HG02938 (cell line): ENCODE data around the gene EMILIN2.
"Not testable (repeated sequence)": the region's sequence is repeated elsewhere in the genome, so short reads cannot be mapped to it uniquely, and the experiment has no call there.

Source experiments
- ATAC-seq: cut with Tn5 transposase; IDR thresholded peaks from one replicate; pipeline ENCODE4 v1.9.1; 2021; ENCODE audit warnings: mild to moderate bottlenecking, moderate library complexity; ENCODE audit not compliant: unreplicated experiment

The EMILIN2 gene

DNA sequence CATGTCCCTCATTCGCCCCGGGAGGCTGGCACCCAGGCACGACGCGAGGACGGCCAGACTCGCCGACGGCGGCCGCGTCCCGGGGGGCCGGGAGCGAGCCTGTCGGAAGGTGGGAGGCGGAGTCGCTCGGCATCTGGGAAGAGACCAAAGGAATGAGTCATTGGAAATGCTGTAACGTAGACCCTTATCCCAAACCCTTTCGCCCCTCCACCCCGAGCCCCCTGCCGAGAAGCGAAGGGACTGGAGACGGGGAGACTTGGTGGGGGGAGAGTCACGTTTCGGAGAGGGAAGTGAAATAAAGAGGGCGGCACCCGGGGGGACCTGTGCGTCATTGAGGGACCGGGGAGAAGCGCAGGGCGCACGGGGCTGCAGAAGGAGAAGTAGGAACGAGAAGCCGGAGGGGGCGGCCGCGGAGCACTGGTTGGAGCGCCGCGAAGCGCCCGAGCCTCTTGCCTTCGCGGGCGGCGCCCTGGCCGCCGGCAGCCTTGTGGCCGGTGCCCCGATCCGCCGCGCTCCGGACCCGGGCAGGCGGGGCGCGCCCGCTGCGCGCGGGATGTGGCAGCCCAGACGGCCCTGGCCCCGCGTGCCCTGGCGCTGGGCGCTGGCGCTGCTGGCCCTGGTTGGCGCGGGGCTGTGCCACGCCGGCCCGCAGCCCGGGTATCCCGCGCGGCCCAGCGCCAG, at the start of gene EMILIN2:
TSS of gene EMILIN2 (plus strand) at position 371 of the 681 bp plus-strand sequence. CDS start at position 554, 183 bp downstream.
- peak; percentile 34 for ATAC-seq

DNA sequence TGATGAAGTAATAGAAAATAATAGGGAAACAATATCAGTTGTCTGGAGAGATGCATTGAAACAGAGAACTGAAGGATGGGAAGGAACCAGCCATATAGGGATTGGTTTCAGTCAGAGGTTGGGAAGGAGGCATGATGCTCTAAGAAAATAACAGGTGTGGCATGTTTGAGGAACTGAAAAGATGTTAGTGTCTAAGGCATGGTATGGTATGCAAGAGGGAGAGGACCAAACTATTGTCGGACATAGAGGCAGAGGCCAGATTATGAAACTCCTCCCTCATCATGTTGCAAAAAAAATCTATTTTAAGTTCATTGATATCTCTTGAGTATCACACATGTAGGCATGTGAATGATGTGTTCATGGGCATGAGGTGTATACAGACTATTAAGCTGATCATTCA, 48.9 kb upstream of the EMILIN2 start:
- ATAC-seq = no peak

DNA sequence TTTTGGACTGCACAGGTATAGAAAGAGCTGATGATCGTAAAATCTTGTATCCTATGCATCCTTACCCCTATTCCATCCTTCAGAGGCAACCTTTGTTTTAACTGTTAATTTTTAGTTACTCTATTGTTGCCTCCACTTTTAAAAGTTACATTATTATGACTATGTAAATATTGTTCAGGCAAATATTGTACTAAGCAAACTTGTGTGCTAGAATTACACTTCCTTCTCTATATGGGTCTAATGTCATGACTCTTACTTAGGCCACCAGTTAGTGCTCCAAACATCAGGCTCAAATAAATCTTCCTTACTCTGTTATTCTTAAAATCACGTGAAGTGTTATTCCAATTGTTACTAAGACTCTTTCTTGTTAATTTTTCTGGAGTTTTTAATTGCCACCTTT, 47.4 kb upstream of the EMILIN2 start:
- no peak for ATAC-seq

DNA sequence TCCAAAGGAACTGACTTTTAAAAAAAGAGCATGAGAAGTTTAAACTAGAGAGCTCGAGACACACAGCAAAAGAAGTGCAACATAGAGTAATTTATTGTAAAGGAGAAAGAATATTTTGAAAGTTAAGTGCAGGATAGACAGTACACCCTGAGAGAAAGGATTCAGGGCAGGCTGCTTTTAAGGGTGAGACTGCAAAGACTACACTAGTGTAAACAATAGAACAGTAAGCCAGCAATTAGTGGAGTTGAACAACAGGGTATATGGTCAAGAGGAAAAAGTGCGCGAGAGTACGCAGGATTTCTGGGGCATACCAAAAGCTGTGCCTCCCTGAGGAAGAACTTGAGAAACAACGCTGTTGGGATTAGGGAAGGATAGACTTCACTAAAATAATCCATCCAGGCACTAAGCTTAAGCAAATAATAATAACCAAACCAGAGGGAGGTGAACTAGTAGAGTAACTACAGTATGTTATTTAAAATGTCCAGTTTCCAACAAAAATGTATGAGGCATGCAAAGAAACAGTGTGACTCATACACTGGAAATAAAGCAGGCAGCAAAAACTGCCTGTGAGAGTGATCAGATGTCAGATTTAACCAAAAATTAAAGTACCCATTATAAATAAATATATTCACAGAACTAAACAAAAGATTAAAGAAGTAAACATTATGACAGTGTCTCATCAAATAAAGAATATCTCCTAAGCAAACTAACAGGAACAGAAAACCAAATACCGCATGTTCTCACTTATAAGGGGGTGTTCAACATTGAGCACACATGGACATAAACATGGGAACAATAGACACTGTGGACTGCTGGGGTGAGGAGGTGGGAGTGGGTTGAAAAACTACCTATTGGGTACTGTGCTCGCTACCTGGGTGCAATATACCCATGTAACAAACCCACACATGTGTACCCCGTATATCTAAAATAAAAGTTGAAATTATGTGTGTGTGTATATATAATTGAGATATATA, 40.5 kb upstream of the EMILIN2 start:
- ATAC-seq = no peak

DNA sequence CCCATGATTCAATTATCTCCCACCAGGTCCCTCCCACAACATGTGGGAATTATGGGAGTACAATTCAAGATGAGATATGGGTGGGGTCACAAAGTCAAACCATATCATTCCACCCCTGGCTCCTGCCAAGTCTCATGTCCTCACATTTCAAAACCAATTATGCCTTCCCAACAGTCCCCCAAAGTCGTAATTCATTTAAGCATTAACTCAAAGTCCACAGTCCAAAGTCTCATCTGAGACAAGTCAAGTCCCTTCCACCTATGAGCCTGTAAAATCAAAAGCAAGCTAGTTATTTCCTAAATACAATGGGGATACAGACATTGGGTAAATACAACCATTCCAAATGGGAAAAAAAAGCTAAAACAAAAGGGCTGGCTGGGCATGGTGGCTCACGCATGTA, 38.2 kb upstream of the EMILIN2 start:
- ATAC-seq = not testable (repeated sequence)

DNA sequence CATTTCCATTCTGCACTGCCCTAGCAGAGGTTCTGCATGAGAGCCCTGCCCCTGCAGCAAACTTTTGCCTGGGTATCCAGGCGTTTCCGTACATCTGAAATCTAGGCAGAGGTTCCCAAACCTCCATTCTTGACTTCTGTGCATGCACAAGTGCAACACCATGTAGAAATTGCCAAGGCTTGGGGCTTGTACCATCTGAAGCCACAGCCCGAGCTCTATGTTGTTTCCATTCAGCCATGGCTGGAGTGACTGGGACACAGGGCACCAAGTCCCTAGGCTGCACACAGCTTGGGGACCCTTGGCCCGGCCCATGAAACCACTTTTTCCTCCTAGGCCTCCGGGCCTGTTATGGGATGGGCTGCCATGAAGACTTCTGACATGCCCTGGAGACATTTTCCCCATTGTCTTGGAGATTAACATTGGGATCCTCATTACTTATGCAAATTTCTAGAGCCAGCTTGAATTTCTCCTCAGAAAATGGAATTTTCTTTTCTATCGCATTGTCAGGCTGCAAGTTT, 37.1 kb upstream of the EMILIN2 start:
- ATAC-seq = not testable (repeated sequence)

DNA sequence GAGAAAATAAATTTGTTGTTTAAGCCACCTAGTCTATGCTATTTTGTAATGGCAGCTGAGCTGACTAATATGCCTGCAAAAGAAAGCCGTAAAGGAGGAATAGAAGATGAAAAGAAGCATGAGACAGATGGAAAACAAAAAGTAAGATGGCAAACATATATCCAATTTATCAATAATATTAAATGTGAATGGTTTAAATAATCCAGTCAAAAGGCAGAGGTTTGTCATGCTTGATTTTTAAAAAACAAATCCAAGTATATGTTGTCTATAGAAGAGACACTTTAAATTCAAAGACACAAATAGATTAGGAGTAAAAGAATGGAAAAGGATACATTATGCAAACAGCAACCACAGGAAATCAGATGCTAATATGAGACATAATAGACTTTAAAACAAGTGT, 35.4 kb upstream of the EMILIN2 start:
- no peak for ATAC-seq

DNA sequence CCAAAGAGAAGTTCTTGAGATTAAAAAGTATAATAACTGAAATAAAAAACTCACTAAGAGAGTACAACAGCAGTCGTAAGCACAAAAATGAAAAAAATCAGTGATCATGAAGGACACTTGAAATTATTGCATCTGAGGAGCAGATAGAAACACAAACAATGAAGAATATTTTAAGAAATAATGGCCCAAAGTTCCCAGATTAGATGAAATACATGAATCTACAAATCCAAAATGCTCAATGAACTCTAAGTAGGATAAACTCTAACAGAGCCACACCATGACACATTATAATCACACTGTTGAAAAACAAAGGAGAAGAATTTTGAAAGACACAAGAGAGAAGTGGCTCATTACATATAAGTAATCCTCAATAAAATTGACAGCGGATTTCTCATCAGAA, 31.9 kb upstream of the EMILIN2 start:
- no peak for ATAC-seq

DNA sequence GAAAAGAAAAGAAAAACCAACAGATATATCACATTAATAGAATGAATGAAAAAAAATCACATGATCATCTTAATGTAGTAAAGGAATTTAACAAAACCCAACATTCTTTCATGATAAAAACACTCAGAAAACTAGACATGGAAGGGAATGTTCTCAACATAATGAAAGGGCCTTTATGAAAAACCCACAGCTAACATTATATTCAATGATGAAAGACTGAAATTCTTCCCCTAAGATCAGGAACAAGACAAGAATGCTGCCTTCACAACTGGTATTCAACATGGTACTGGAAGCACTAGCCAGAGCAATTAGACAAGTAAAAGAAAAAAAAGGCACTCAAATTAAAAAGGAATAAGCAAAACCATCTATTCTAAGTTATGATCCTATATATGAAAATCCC, 28.5 kb upstream of the EMILIN2 start:
- no peak for ATAC-seq

DNA sequence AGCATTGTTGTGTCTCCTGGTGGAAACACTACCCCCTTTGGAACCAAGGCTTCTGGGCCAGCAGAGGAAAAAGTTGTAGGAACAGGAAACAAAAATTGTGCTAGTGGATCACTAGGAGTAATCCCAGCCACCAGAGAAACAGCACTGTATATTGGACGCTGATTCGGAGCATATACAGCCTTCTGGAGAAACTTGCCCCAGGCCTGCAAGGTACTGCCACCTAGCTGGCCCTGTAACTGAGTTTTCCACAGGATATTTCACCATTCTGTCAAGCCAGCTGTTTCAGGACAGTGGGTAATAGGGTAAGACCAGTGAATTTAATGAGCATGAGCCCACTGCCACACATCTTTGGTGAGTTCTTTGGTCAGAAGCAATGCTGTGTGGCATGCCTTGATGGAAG, 25.1 kb upstream of the EMILIN2 start:
- ATAC-seq = no peak

DNA sequence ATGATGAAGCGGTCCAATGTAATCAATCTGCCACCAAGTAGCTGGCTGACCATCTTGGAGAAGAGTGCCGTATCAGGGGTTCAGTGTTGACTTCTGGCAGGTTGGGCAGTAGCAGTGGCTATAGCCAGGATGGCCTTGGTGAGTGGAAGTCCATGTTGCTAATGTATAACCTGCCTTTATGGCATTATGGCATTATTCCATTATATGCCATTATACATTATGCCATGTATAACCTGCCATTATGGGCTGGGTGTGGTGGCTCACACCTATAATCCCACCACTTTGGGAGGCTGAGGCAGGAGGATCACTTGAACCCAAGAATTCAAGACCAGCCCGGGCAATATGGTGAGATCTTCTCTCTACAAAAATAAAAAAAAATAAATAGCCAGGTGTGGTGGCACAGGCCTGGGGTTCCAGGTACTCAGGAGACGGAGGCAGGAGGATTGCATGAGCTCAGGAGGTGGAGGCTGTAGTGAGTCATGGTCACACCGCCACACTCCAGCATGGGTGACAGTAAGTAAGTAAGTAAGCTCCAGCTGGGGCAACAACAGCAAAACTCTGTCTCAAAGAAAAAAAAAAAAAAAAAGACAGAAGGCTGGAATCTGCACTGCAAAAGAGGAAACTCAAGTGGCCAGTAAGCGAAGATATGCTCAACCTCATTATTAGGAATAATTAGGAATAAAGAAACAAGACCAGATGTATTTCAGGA, 24.4 kb upstream of the EMILIN2 start:
- no peak for ATAC-seq

DNA sequence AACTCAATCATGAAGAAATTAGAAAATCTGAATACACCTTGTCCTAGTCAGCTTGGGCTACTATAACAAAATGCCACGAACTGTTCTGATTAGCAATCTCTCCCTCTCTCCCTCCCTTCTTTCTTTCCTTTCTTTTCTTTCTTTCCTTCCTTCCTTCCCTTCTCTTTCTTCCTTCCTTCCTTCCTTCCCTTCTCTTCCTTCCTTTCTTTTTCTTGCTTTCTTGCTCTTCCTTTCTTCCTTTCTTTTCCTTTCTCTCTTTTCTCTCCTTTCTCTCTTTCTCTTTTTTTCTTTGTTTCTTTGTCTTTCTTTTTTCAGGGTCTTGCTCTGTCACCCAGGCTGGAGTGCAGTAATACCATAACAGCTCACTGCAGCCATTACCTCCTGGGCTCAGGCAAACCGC, 23.6 kb upstream of the EMILIN2 start:
- ATAC-seq = no peak

DNA sequence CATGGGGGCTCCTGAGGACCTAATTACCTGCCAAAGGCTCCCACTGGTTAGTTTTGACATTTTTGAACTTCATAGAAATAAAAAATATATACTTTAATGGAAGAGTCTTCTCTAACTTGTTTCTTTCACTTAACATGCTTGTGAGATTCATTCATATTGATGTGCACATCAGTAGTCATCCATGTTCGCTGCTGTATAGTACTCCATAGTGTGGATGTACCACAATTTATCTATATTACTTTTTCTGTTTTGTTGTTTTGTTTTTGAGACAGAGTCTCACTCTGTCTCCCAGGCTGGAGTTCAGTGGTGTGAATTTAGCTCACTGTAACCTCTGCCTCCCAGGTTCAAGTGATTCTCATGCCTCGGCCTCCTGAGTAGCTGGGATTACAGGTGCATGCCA, 22.8 kb upstream of the EMILIN2 start:
- no peak for ATAC-seq

DNA sequence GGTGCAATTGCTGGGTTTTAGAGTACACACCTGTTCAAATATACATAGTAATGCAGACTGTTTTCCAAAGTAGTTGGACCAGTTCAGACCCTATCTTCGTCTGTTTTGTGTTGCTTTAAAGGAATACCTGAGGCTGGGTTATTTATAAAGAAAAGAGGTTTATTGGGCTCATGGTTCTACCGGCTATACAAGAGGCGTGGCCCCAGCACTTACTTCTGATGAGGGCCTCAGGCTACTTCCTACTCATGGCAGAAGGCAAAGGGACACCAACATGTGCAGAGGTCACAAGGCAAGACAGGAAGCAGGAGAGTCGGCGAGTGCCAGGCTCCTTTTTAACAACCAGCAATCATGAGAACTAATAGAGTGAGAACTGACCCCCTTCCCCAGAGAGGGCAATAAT, 21.9 kb upstream of the EMILIN2 start:
- ATAC-seq = no peak

DNA sequence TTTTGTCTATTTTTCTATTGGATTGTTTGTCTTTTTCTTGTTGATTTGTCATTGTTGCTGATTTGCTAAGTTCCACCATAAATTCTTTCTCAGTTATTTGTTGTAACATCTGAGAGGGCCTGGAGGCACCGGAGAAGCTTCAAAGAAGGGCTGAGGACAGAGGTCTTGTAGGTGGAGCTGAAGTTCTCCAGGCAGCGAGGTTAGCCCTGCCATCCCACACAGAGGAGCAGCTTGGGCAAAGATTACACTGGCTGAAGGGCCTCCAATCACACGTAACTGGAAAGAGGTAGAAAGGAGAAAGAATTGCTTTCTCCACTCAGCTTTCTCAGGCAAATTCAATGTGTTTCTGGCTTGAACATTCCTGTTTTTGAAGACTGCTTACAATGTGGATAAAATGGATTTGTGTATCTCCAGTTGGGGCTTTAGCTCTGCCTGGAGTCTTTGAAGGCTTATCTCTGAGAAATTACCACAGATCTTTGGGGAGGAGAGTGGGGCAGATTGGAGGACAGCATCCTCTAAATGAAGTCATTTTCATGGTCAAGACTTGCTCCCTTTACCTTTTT, 21.1 kb upstream of the EMILIN2 start:
- ATAC-seq = no peak

DNA sequence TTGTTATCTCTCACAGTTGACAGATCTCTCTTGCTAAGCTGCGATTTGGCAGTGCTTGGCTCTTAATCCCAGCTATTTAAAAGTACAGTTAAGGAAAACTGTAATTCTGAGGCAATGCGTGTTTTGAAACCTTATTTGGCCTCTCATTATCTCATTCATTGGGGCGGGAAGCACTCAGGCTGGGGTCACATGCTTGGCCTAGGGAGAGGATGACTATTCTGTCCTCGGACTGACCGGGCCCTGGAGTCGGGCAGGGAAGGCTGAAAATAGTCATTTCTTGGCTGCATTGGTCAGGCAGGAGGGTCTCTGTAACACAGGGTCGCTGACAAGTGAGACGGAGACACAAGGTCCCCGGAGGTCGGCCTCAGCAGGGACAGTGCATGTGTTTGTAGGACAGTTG, 20.2 kb upstream of the EMILIN2 start:
- no peak for ATAC-seq

DNA sequence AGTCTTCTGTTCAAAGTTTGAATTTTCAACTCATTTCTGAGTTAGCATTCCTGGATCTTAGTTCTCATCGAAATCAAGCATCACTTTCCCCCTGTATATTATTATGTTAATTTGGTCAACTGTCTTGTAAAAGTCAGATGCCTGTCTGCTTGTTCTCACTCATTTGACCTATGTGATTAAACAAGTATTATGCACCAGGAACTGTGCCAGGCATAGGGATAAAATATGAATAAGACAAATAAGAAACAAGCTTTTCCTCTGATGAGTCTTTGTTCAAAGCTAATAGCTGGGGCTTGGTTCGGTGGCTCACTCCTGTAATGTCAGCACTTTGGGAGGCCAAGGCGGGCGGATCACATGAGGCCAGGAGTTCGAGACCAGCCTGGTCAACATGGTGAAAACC, 19.7 kb upstream of the EMILIN2 start:
- ATAC-seq = no peak

DNA sequence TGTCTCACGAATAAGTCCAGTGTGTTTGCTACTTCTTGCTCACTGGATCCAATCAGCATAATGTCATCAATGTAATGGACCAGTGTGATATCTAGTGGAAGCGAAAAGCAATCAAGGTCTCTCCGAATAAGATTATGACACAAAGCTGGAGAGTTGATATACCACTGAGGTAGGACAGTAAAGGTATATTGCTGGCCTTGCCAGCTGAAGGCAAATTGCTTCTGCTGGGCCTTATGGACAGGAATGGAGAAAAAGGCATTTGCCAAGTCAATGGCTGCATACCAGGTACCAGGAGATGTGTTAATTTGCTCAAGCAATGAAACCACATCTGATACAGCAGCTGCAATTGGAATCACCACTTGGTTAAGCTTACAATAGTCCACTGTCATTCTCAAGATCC, 10.7 kb upstream of the EMILIN2 start:
- not testable (repeated sequence) for ATAC-seq

DNA sequence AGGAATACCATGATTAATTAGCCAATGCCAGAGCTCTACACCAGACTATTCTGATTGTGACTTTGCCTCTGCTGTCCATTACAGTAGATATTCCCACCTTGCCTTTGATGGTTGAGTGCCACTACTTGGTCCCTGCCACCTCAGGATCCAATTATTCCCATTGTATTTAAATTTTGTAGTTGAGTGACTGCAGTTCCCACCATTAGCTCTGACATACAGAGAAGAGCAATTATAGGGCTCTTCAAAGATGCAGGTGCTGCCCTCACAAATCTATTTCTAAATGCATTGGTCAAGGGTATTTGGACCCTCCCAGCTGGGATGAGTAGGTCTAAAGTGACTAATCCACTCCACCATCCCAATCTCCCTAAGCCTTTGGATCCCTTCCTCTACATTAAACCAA, 9.5 kb upstream of the EMILIN2 start:
- ATAC-seq = not testable (repeated sequence)

DNA sequence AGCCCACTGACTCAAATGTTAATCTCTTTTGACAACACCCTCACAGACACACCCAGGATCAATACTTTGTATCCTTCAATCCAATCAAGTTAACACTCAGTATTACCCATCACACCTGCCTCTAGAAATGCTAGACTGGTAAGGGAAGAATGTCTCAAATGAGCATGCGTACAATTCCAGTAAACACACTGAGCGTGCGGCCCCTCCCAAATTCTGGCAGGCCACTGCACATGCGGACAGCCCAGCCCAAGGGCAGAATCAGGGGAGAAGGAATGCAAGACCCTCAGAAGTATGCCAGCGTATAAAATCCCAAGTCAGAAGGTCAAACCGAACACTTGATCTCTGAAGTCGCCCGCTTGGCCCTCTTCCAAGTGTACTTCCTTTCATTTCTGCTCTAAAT, 7.6 kb upstream of the EMILIN2 start:
- no peak for ATAC-seq

DNA sequence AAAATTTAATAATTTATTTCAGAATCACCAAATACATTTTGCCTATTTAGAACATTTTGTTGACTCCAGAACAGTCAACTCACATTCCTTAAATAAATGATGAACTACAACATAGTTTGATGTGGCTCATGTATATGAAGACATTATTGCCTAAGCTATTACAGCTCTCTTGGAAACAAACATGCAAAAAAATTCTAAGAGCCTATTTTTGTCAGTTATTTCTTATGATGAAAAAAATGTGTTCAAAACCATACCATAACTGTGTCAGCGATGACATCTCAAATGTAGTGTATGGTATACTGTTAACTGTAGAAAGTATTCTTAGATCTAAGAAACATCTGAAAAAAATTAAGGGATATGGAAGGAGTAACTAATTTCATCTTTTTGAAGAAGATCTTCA, 6.3 kb upstream of the EMILIN2 start:
- no peak for ATAC-seq
